ENCODE data around the gene TRIM48. TPM values are rescaled to one million over a fixed set of nuclear protein-coding genes. Genes with fewer than 3 reads are reported as not detected.
"Not testable (repeated sequence)": the region's sequence is repeated elsewhere in the genome, so short reads cannot be mapped to it uniquely, and the experiment has no call there.

TRIM48 gene, protein sequence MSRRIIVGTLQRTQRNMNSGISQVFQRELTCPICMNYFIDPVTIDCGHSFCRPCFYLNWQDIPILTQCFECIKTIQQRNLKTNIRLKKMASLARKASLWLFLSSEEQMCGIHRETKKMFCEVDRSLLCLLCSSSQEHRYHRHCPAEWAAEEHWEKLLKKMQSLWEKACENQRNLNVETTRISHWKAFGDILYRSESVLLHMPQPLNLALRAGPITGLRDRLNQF
- not detected for polyA plus RNA-seq (2012; ENCODE audit: missing spikeins)

DNA sequence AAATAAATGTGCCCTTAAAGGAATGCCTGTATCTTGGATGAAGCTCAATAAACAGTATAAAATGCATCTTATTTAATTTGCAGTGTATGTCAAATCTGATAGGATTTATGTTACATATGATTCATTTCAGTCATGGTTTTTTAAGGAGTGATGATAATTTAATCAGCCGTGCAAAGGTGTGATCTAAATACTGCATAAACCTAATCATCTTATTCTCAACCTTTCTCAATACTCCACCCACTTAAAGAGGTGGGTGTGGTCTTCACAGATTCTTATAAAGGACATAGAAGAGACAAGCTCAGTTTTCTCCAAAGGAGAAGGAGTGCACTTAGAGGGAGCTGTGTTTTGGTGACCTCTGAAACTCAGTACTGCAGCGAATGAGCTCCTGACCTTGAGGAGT is at the start of gene TRIM48:
TRIM48 (plus strand) TSS at position 301 of the 400 bp plus-strand sequence. CDS start 113 bp downstream, outside the sequence.
- not testable (repeated sequence) for DNase-seq (ENCODE audit: insufficient read length); FAIRE-seq

DNA sequence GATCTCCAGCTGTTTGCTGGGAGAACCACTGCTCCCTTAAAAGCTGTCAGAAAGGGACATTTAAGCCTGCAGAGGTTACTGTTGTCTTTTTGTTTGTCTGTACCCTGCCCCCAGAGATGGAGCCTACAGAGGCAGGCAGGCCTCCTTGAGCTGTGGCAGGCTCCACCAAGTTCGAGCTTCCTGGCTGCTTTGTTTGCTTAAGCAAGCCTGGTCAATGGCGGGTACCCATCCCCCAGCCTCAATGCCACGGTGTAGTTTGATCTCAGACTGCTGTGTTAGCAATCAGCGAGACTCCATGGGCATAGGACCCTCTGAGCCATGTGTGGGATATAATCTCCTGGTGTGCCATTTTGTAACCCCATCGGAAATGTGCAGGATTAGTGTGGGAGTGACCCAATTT is 23.6 kb upstream of the TRIM48 start:
- DNase-seq (ENCODE audit: insufficient read length); FAIRE-seq: not testable (repeated sequence)

DNA sequence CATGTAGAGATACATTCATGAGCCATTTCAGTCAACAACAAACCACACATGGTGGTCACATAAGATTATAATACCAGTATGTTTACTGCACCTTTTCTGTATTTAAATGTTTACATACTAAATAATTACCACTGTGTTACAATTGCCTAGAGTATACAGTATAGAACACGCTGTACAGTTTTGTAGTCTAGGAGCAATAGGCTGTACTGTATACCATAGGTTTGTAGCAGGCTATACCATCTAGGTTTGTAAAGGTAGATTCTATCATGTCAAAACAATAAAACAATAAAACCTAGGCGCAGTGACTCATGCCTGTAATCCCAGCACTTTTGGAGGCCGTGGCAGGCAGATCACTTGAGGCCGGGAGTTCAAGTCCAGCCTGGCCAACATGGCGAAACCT is 1.1 kb downstream of the TRIM48 start:
- DNase-seq (ENCODE audit: insufficient read length) (no peak), FAIRE-seq (no peak)
- TF ChIP-seq POLR2AphosphoS5 (IDR thresholded peaks at IDR 0.05; ENCODE audit: low read depth, low read length), result no peak
- no peak for TF ChIP-seq POLR2A (IDR thresholded peaks at IDR 0.05; ENCODE audit: low read depth, low read length)
- TF ChIP-seq TAF1 (IDR thresholded peaks at IDR 0.05; ENCODE audit: borderline replicate concordance, low read depth, low read length), result no peak
